ENCODE measurements around the gene TF. TPM values are rescaled to one million over a fixed set of nuclear protein-coding genes. Genes with fewer than 3 reads are reported as not detected.
A peak's percentile ranks its signal among the peaks of the same experiment; 100 is the strongest.

TF gene
- total RNA-seq = under 1 TPM; 0.02 to 0.26 TPM
- polyA plus RNA-seq = not detected

DNA sequence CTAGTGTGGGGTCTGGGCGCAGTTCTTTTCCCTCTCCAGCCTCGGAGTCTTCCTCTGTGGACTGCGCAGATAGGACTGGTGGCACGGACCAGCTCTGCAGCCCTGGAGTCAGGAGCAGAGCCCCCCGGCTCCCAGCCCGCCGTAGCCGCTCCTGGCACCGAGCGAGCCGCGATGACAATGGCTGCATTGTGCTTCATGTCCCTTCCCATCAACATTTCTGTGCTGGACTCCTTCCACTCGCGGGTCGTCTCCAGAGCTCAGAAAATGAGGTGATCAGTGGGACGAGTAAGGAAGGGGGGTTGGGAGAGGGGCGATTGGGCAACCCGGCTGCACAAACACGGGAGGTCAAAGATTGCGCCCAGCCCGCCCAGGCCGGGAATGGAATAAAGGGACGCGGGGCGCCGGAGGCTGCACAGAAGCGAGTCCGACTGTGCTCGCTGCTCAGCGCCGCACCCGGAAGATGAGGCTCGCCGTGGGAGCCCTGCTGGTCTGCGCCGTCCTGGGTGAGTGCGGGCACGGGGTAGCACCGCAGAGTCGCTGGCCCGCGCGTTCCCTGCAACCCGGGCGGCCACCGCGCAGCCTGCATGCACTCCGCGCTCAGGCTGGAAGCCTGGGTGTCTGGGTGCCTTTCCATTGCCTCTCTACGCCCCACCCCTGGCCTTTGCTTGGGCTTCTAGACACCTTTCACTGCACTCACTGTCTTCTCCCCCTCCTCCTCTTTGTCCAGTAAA lies at the start of gene TF:
Gene TF, plus strand, starts transcription at position 413 of the 731 bp plus-strand sequence. Its CDS starts 48 bp downstream, at position 461.
- no peak within 1 kb of the TSS for H3K27ac Mint-ChIP-seq
- peaks cover 0 to 2% (median 0%) of the 10 kb centered on the region in 5 donors for H3K9me3 Mint-ChIP-seq
- H3K4me1 Mint-ChIP-seq = peaks cover 0 to 4% (median 2%) of the 10 kb centered on the region in 3 donors
- Histone ChIP-seq H3K4me1 (ENCODE audit: insufficient read depth, low read length) (no peaks in the 10 kb centered on the region), H3K27ac (ENCODE audit: low read depth, low read length) (no peak within 1 kb of the TSS), H3K27me3 (ENCODE audit: insufficient read depth, low read length, poor library complexity, severe bottlenecking) (peaks cover 5% of the 10 kb centered on the region), H3K4me3 (ENCODE audit: low read length) (no peak within 1 kb of the TSS), H3K9me3 (ENCODE audit: low read length) (no peaks in the 10 kb centered on the region), H3K36me3 (ENCODE audit: insufficient read depth, low read length) (no peaks in the 10 kb centered on the region)
- no peak for DNase-seq
- POLR2A ChIA-PET = no interaction called here
- H3K27me3 Mint-ChIP-seq = peaks cover 37 to 49% of the 10 kb centered on the region in 2 donors
- CTCF ChIA-PET = no interaction called here
- peak within 1 kb of the TSS in 1 of 7 donors; percentile 84 for H3K4me3 Mint-ChIP-seq
- peaks cover 0 to 1% (median 0%) of the 10 kb centered on the region in 3 donors for H3K36me3 Mint-ChIP-seq

DNA sequence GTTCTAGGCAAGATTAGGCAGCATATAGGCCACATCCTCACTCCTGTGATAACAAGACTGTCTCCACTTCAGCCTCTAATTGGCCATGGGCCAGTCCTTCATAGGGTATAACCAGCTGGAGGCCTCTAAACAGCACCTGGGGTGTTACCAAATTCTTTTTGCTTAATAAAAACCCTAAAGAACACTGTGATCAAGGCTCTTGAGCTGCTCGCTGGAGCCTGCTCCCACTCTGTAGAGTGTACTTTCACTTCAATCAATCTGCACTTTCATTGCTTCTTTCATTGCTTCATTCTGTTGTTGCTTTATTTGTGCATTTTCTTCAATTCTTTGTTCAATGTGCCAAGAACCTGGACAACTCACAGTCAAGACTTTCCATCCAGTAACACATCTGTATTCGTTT lies 48.2 kb upstream of the TF start:
- Histone ChIP-seq H3K27me3 (ENCODE audit: insufficient read depth, low read length, poor library complexity, severe bottlenecking) (no peaks in the 10 kb centered on the region), H3K4me3 (ENCODE audit: low read length) (no peak overlapping the region), H3K27ac (ENCODE audit: low read depth, low read length) (no peak overlapping the region), H3K36me3 (ENCODE audit: insufficient read depth, low read length) (no peaks in the 10 kb centered on the region), H3K9me3 (ENCODE audit: low read length) (no peaks in the 10 kb centered on the region), H3K4me1 (ENCODE audit: insufficient read depth, low read length) (no peaks in the 10 kb centered on the region)
- peaks cover 0 to 3% of the 10 kb centered on the region in 2 donors for H3K27me3 Mint-ChIP-seq
- POLR2A ChIA-PET = no interaction called here
- H3K4me3 Mint-ChIP-seq = no peak overlapping the region
- CTCF ChIA-PET = no interaction called here
- H3K9me3 Mint-ChIP-seq = peaks cover 0 to 2% (median 0%) of the 10 kb centered on the region in 5 donors
- no peak for DNase-seq
- peaks cover 0 to 1% (median 0%) of the 10 kb centered on the region in 3 donors for H3K36me3 Mint-ChIP-seq
- H3K27ac Mint-ChIP-seq = no peak overlapping the region
- no peaks in the 10 kb centered on the region for H3K4me1 Mint-ChIP-seq

DNA sequence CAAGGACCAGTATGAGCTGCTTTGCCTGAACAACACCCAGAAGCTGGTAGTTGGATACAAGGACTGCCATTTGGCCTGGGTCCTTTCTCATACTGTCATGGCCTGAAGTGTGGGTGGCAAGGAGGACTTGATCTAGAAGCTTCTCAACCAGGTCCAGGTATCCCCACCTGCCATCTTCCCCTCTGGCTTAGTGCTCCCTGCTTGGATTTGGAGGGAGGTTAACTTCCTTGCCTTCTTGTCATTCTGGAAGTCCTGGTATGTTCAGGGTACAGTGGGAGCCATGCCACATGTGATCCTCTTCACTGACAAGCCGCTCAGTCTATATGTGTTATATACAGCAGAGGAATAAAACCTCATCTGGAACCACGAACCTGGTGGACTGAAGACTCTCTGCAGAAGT lies 46.7 kb upstream of the TF start:
- Mint-ChIP-seq H3K9me3 (peaks cover 0 to 2% (median 0%) of the 10 kb centered on the region in 5 donors), H3K4me3 (no peak overlapping the region)
- no peak overlapping the region for H3K4me3 ChIP-seq (ENCODE audit: low read length)

DNA sequence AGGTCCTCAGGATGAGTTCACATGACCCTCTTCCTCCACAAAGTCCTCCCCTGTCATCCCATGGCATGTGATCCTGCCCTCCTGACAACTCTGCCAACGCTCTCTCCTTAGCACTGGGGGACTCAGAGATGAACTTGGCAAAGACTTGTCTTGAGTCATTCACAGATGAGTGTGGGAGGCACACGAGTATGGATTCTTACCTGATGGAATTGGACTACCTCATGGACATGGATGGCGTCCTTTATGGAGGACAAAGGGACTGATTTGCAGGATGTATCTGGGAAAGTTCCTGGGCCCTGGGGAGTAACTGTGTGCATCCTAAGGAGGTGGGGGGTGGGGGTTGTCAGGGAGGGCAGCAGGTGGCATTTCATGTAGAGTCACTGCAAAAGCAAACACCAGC lies 46.3 kb upstream of the TF start:
- ChIA-PET POLR2A (no interaction called here), CTCF (no interaction called here)
- H3K4me1 ChIP-seq (ENCODE audit: insufficient read depth, low read length) = no peaks in the 10 kb centered on the region
- Mint-ChIP-seq H3K36me3 (peaks cover 0 to 1% (median 0%) of the 10 kb centered on the region in 3 donors), H3K27me3 (peaks cover 4 to 14% of the 10 kb centered on the region in 2 donors), H3K27ac (no peak overlapping the region), H3K4me3 (no peak overlapping the region), H3K9me3 (peaks cover 0 to 2% (median 0%) of the 10 kb centered on the region in 5 donors), H3K4me1 (no peaks in the 10 kb centered on the region)
- H3K36me3 ChIP-seq (ENCODE audit: insufficient read depth, low read length) = no peaks in the 10 kb centered on the region
- no peak overlapping the region for H3K4me3 ChIP-seq (ENCODE audit: low read length)
- H3K9me3 ChIP-seq (ENCODE audit: low read length) = no peaks in the 10 kb centered on the region
- no peak overlapping the region for H3K27ac ChIP-seq (ENCODE audit: low read depth, low read length)
- no peaks in the 10 kb centered on the region for H3K27me3 ChIP-seq (ENCODE audit: insufficient read depth, low read length, poor library complexity, severe bottlenecking)
- no peak for DNase-seq

More for the DNA sequence above, 46.7 kb upstream of the TF start:
- no peaks in the 10 kb centered on the region for H3K4me1 ChIP-seq (ENCODE audit: insufficient read depth, low read length)
- peaks cover 0 to 1% (median 0%) of the 10 kb centered on the region in 3 donors for H3K36me3 Mint-ChIP-seq
- no peak for DNase-seq
- CTCF ChIA-PET = no interaction called here
- H3K27me3 Mint-ChIP-seq = peaks cover 4 to 11% of the 10 kb centered on the region in 2 donors
- H3K27me3 ChIP-seq (ENCODE audit: insufficient read depth, low read length, poor library complexity, severe bottlenecking) = no peaks in the 10 kb centered on the region
- H3K9me3 ChIP-seq (ENCODE audit: low read length) = no peaks in the 10 kb centered on the region
- no peak overlapping the region for H3K27ac Mint-ChIP-seq
- H3K4me1 Mint-ChIP-seq = no peaks in the 10 kb centered on the region
- POLR2A ChIA-PET = no interaction called here
- H3K27ac ChIP-seq (ENCODE audit: low read depth, low read length) = no peak overlapping the region
- no peaks in the 10 kb centered on the region for H3K36me3 ChIP-seq (ENCODE audit: insufficient read depth, low read length)

DNA sequence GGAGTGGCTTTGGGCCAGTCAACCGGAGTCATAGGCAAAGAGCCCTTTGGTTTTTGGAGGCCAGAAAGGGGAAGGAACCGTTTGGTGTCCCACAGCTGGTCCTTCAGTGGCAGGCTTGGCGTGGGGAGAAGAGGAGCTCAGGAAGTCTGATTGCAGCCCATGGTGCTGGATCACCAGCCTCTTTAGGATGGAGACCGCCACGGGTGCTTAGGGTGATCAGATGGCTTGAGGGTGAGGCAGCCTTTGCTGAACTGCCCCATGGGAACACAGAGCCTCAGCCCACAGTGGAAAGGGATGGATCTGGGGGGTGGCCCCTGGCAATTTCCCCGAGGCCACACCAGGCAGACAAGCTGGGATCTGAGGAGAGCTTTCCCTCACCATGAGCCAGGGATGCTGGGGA lies 45.8 kb upstream of the TF start:
- DNase-seq = no peak
- H3K9me3 Mint-ChIP-seq = peaks cover 0 to 2% (median 0%) of the 10 kb centered on the region in 5 donors
- Histone ChIP-seq H3K27me3 (ENCODE audit: insufficient read depth, low read length, poor library complexity, severe bottlenecking) (no peaks in the 10 kb centered on the region), H3K9me3 (ENCODE audit: low read length) (no peaks in the 10 kb centered on the region), H3K27ac (ENCODE audit: low read depth, low read length) (no peak overlapping the region), H3K4me1 (ENCODE audit: insufficient read depth, low read length) (no peaks in the 10 kb centered on the region), H3K4me3 (ENCODE audit: low read length) (no peak overlapping the region), H3K36me3 (ENCODE audit: insufficient read depth, low read length) (no peaks in the 10 kb centered on the region)
- no peaks in the 10 kb centered on the region for H3K4me1 Mint-ChIP-seq
- peaks cover 4 to 16% of the 10 kb centered on the region in 2 donors for H3K27me3 Mint-ChIP-seq
- H3K27ac Mint-ChIP-seq = no peak overlapping the region
- no peak overlapping the region for H3K4me3 Mint-ChIP-seq
- ChIA-PET CTCF (no interaction called here), POLR2A (no interaction called here)
- H3K36me3 Mint-ChIP-seq = peaks cover 0 to 1% (median 0%) of the 10 kb centered on the region in 3 donors

DNA sequence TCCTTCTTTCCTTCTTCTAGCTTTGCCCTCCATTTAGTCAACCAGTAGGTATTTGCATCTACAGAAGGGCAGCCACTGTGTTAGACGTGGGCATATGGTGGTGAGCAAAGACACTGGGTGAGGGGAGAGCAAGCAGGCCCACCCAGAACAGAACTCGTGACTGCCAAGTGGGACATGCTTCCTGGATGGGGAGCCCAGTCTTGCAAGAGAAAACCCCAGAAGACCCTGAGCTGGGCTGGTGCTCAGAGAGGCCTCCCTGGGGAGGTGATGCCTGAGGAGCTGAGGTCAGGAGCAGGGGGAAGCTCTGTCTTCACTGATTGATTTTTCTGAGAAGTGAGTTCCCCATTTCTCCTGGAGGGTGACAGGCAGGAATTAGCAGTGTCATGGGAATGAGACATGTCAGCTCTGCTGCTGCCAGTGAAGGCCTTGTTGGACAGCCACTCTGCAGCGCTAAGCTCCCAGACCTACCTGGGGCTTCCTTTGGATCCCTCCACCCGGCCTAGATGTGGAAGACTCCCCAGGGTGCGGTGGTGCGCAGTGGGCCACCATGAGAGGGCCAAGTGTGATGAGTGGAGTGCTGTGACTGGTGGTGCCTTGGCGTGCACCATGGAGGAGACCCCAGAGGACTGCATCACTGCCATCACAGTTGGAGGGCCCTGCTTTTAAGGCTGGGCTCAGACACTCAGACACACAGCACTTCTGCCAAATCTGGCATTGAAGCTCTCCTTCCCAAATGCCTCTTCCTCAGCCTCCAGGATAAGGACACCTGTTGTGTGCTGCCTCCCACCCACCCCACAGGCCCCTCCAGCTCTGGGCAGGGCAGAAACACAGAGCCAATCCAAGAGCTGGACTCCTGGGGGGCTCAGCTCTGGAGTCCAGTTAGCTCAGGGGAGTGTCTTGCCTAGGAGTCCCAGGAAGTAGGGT lies 44.5 kb upstream of the TF start:
- DNase-seq = no peak
- Mint-ChIP-seq H3K27me3 (peaks cover 4 to 22% of the 10 kb centered on the region in 2 donors), H3K27ac (no peak overlapping the region), H3K4me1 (no peaks in the 10 kb centered on the region), H3K9me3 (peaks cover 0 to 2% (median 0%) of the 10 kb centered on the region in 5 donors), H3K4me3 (no peak overlapping the region), H3K36me3 (peaks cover 0 to 1% (median 0%) of the 10 kb centered on the region in 3 donors)
- H3K36me3 ChIP-seq (ENCODE audit: insufficient read depth, low read length) = no peaks in the 10 kb centered on the region
- H3K4me1 ChIP-seq (ENCODE audit: insufficient read depth, low read length) = no peaks in the 10 kb centered on the region
- no peak overlapping the region for H3K4me3 ChIP-seq (ENCODE audit: low read length)
- H3K27me3 ChIP-seq (ENCODE audit: insufficient read depth, low read length, poor library complexity, severe bottlenecking) = no peaks in the 10 kb centered on the region
- H3K27ac ChIP-seq (ENCODE audit: low read depth, low read length) = no peak overlapping the region
- no peaks in the 10 kb centered on the region for H3K9me3 ChIP-seq (ENCODE audit: low read length)
- ChIA-PET POLR2A (no interaction called here), CTCF (no interaction called here)

DNA sequence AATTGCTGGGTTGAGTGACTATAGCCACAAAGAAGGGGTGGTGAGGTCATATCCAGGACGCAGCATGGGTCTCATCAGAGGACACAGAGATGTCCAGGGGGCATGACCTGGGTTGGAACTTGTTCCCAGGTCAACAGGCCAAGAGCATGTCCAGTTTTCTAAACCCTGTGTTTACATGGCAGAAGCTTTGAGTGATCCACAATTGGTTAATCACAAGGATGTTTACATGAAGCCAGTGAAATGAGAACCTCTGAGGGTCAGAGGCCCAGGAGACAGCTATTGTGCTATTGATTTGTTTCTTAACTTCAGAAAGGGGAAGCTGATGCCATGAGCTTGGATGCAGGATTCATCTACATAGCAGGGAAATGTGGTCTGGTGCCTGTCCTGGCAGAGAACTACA lies 42.3 kb upstream of the TF start:
- no peak overlapping the region for H3K4me3 ChIP-seq (ENCODE audit: low read length)
- Mint-ChIP-seq H3K9me3 (no peaks in the 10 kb centered on the region), H3K4me3 (no peak overlapping the region), H3K4me1 (no peaks in the 10 kb centered on the region), H3K27ac (no peak overlapping the region), H3K36me3 (no peaks in the 10 kb centered on the region), H3K27me3 (peaks cover 6 to 25% of the 10 kb centered on the region in 2 donors)
- no peaks in the 10 kb centered on the region for H3K27me3 ChIP-seq (ENCODE audit: insufficient read depth, low read length, poor library complexity, severe bottlenecking)
- H3K27ac ChIP-seq (ENCODE audit: low read depth, low read length) = no peak overlapping the region
- H3K4me1 ChIP-seq (ENCODE audit: insufficient read depth, low read length) = no peaks in the 10 kb centered on the region
- DNase-seq = no peak
- POLR2A ChIA-PET = no interaction called here
- H3K9me3 ChIP-seq (ENCODE audit: low read length) = no peaks in the 10 kb centered on the region
- no peaks in the 10 kb centered on the region for H3K36me3 ChIP-seq (ENCODE audit: insufficient read depth, low read length)
- CTCF ChIA-PET = no interaction called here

DNA sequence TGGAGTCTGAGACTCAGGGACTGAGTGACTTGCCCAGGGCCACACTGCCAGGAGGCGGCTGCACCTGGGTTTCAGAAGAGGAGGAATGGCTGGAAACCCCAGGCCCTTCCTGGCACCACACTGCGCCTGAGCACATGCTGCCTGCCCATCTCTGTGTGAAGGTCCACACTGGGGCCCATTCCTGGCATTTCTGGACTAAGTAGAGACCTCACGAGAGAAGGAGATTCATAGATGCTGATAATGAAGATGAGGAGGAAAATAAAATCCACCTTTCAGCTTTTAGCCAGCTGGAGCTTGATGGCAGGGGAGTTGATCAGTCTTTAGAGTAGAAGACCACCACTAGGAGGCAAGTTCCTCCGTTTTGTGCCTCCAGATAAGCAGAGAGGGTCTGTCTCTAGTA lies 40.2 kb upstream of the TF start:
- H3K27me3 Mint-ChIP-seq = peaks cover 13 to 31% of the 10 kb centered on the region in 2 donors
- POLR2A ChIA-PET = no interaction called here
- H3K27ac Mint-ChIP-seq = no peak overlapping the region
- H3K9me3 ChIP-seq (ENCODE audit: low read length) = no peaks in the 10 kb centered on the region
- no peaks in the 10 kb centered on the region for H3K27me3 ChIP-seq (ENCODE audit: insufficient read depth, low read length, poor library complexity, severe bottlenecking)
- H3K4me3 Mint-ChIP-seq = no peak overlapping the region
- no peak overlapping the region for H3K4me3 ChIP-seq (ENCODE audit: low read length)
- DNase-seq = no peak
- no peaks in the 10 kb centered on the region for H3K36me3 ChIP-seq (ENCODE audit: insufficient read depth, low read length)
- H3K4me1 ChIP-seq (ENCODE audit: insufficient read depth, low read length) = no peaks in the 10 kb centered on the region
- H3K36me3 Mint-ChIP-seq = no peaks in the 10 kb centered on the region
- H3K9me3 Mint-ChIP-seq = no peaks in the 10 kb centered on the region
- CTCF ChIA-PET = no interaction called here
- H3K27ac ChIP-seq (ENCODE audit: low read depth, low read length) = no peak overlapping the region
- H3K4me1 Mint-ChIP-seq = no peaks in the 10 kb centered on the region
